H9 (cell line): Measurements from ENCODE around the gene ENHO. TPM values are rescaled to one million over a fixed set of nuclear protein-coding genes. Genes with fewer than 3 reads are reported as not detected.

Experiments used
- DNase-seq: peaks from one replicate; pipeline ENCODE4 v3.0.0-alpha.2; 2017
- H2AFZ ChIP-seq: one replicate; pipeline ENCODE4 v1.6.1; 2013; ENCODE audit warnings: mild to moderate bottlenecking, low read length, control low read depth, moderate library complexity
- H2AK5ac ChIP-seq: 2 replicates; pipeline ENCODE4 v1.6.1; 2013; ENCODE audit warnings: low read length, control low read depth, mixed read lengths; ENCODE audit not compliant: insufficient read length
- H2BK120ac ChIP-seq: one replicate; pipeline ENCODE4 v1.6.1; 2013; ENCODE audit warnings: low read depth, mild to moderate bottlenecking, low read length, control low read depth, inconsistent platforms; ENCODE audit not compliant: poor library complexity, severe bottlenecking
- H2BK12ac ChIP-seq: 2 replicates; pipeline ENCODE4 v1.6.1; 2013; ENCODE audit warnings: low read length, control low read depth, mixed read lengths, low read depth; ENCODE audit not compliant: insufficient read length
- H2BK15ac ChIP-seq: 2 replicates; pipeline ENCODE4 v1.6.1; 2013; ENCODE audit warnings: low read depth, low read length, control low read depth
- H2BK20ac ChIP-seq: one replicate; pipeline ENCODE4 v1.6.1; 2013; ENCODE audit warnings: low read depth, mild to moderate bottlenecking, low read length, control low read depth, inconsistent platforms; ENCODE audit not compliant: poor library complexity, severe bottlenecking
- H2BK5ac ChIP-seq: 2 replicates; pipeline ENCODE4 v1.6.1; 2013; ENCODE audit warnings: low read length, control low read depth, mixed read lengths; ENCODE audit not compliant: insufficient read length
- H3K14ac ChIP-seq: 2 replicates; pipeline ENCODE4 v1.6.1; 2013; ENCODE audit warnings: low read length, control low read depth; ENCODE audit not compliant: insufficient read depth
- H3K18ac ChIP-seq: 2 replicates; pipeline ENCODE4 v1.6.1; 2013; ENCODE audit warnings: low read depth, mild to moderate bottlenecking, mixed read lengths, low read length, control low read depth; ENCODE audit not compliant: insufficient read length
- H3K23ac ChIP-seq: 2 replicates; pipeline ENCODE4 v1.6.1; 2013; ENCODE audit warnings: low read length, control low read depth, mixed read lengths, low read depth; ENCODE audit not compliant: insufficient read length
- H3K23me2 ChIP-seq: 2 replicates; pipeline ENCODE4 v1.6.1; 2013; ENCODE audit warnings: low read depth, mild to moderate bottlenecking, mixed read lengths, low read length, control low read depth; ENCODE audit not compliant: insufficient read length, poor library complexity, severe bottlenecking
- H3K27ac ChIP-seq: 2 replicates; pipeline ENCODE4 v1.5.1; 2013; ENCODE audit warnings: low read length, control low read depth, mixed read lengths, low read depth; ENCODE audit not compliant: insufficient read length
- H3K27me3 ChIP-seq: 2 replicates; pipeline ENCODE4 v1.6.1; 2013; ENCODE audit warnings: low read length, control low read depth, inconsistent platforms; ENCODE audit not compliant: insufficient read depth
- H3K4ac ChIP-seq: 2 replicates; pipeline ENCODE4 v1.6.1; 2013; ENCODE audit warnings: low read depth, mild to moderate bottlenecking, control low read depth, inconsistent platforms, low read length, moderate library complexity
- H3K4me1 ChIP-seq: 2 replicates; pipeline ENCODE4 v1.6.1; 2013; ENCODE audit warnings: low read length, control low read depth, inconsistent platforms; ENCODE audit not compliant: insufficient read depth
- H3K4me2 ChIP-seq: 2 replicates; pipeline ENCODE4 v1.6.1; 2013; ENCODE audit warnings: low read length, control low read depth, mixed read lengths; ENCODE audit not compliant: insufficient read length, insufficient read depth
- H3K56ac ChIP-seq: 2 replicates; pipeline ENCODE4 v1.6.1; 2013; ENCODE audit warnings: low read depth, mild to moderate bottlenecking, mixed read lengths, low read length, control low read depth; ENCODE audit not compliant: insufficient read length
- H3K79me1 ChIP-seq: 2 replicates; pipeline ENCODE4 v1.6.1; 2013; ENCODE audit warnings: low read depth, mild to moderate bottlenecking, moderate library complexity, low read length, control low read depth, inconsistent platforms; ENCODE audit not compliant: insufficient read depth, poor library complexity, severe bottlenecking
- H3K79me2 ChIP-seq: 2 replicates; pipeline ENCODE4 v1.6.1; 2013; ENCODE audit warnings: low read length, control low read depth, inconsistent platforms; ENCODE audit not compliant: insufficient read depth
- H3K9ac ChIP-seq: 2 replicates; pipeline ENCODE4 v1.6.1; 2013; ENCODE audit warnings: low read length, control low read depth, mixed read lengths; ENCODE audit not compliant: insufficient read length; ENCODE audit errors: extremely low read depth
- H3K9me3 ChIP-seq: one replicate; pipeline ENCODE4 v1.6.1; 2013; ENCODE audit warnings: low read depth, low read length, inconsistent platforms; ENCODE audit not compliant: control insufficient read depth
- H3T11ph ChIP-seq: one replicate; pipeline ENCODE4 v1.6.1; 2013; ENCODE audit warnings: mild to moderate bottlenecking, low read length, control low read depth, inconsistent platforms
- H4K20me1 ChIP-seq: one replicate; pipeline ENCODE4 v1.6.1; 2013; ENCODE audit not compliant: control insufficient read depth, insufficient read length, insufficient read depth
- H4K5ac ChIP-seq: 2 replicates; pipeline ENCODE4 v1.6.1; 2013; ENCODE audit warnings: low read depth, mild to moderate bottlenecking, mixed read lengths, low read length, control low read depth; ENCODE audit not compliant: insufficient read length
- H4K8ac ChIP-seq: replicated peaks from 2 replicates; pipeline ENCODE4 v1.6.1; 2013; ENCODE audit warnings: low read length, control low read depth, mixed read lengths, low read depth; ENCODE audit not compliant: insufficient read length
- H4K91ac ChIP-seq: 2 replicates; pipeline ENCODE4 v1.6.1; 2013; ENCODE audit warnings: low read depth, mild to moderate bottlenecking, moderate library complexity, mixed read lengths, low read length, control low read depth; ENCODE audit not compliant: insufficient read length
- H3K27ac Mint-ChIP-seq, 3 experiments: 2 replicates in 2 of 3; 3 replicates in 1 of 3; pipeline ENCODE4 v1.8.0; 2020 to 2021; ENCODE audit warnings: mixed read lengths in 3 of 3, mild to moderate bottlenecking in 1 of 3, moderate library complexity in 1 of 3
- H3K27me3 Mint-ChIP-seq: 2 replicates; pipeline ENCODE4 v1.8.0; 2021; ENCODE audit warnings: low read depth, mild to moderate bottlenecking, moderate library complexity, mixed read lengths
- H3K36me3 Mint-ChIP-seq, 3 experiments: 2 replicates in 2 of 3; 3 replicates in 1 of 3; pipeline ENCODE4 v1.8.0; 2020 to 2021; ENCODE audit warnings: low read depth in 3 of 3, mixed read lengths in 3 of 3; ENCODE audit not compliant: insufficient read depth in 1 of 3
- H3K4me1 Mint-ChIP-seq, 2 experiments: 2 replicates each; pipeline ENCODE4 v1.8.0; 2020; ENCODE audit warnings: mixed read lengths in 2 of 2
- H3K4me3 Mint-ChIP-seq, 2 experiments: 2 replicates in 1 of 2; 3 replicates in 1 of 2; pipeline ENCODE4 v1.8.0; 2020 to 2021; ENCODE audit warnings: mild to moderate bottlenecking in 2 of 2, mixed read lengths in 2 of 2, moderate library complexity in 1 of 2
- H3K9me3 Mint-ChIP-seq, 2 experiments: 2 replicates in 1 of 2; 3 replicates in 1 of 2; pipeline ENCODE4 v1.8.0; 2020; ENCODE audit warnings: mild to moderate bottlenecking in 2 of 2, mixed read lengths in 2 of 2, moderate library complexity in 1 of 2
- WGBS: extraction: QIAGEN DNeasy Blood & Tissue Kit; methylation state at CpG from one replicate; pipeline ENCODE4 v1.1.7; 2013; ENCODE audit warnings: missing lambda C conversion rate, low lambda C conversion rate, mixed read lengths; ENCODE audit not compliant: insufficient read length; ENCODE audit errors: extremely low coverage; 5-methylcytosine and 5-hydroxymethylcytosine counted together
- total RNA-seq: library from RNA; stranded (reverse); gene quantifications from 2 replicates; pipeline ENCODE4 v1.2.1, GENCODE V29; 2021
- TF ChIP-seq, protein P1 (sequence below): fragments of 200-600 bp; sonication (generic); conservative IDR thresholded peaks from 3 replicates; pipeline ENCODE4 v1.8.0; 2021; ENCODE audit warnings: antibody characterized with exemption, mild to moderate bottlenecking

Gene ENHO
- total RNA-seq, 1 experiment from 2014 or later, result 14.5 TPM

DNA sequence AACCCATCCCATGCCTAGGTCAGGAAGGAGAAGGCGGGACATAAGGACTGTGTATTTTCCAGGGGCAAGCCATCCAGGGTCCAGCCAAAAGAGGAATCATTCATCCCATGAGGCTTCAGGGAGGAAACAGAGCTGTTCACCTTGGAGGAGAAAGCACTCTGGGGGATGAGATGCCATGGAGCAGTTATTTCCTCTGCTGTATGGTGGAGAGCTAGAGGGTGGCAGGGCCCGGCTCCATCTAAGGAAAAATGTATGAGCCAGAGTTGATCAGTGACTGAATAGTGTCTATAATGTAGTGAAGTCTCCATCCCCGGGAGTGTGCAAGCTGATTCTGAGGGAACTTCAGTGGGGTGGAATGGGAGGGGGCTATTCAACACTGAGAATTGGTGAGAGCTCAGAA lies 8.0 kb downstream of the ENHO start:
- TF ChIP-seq, protein P1, sequence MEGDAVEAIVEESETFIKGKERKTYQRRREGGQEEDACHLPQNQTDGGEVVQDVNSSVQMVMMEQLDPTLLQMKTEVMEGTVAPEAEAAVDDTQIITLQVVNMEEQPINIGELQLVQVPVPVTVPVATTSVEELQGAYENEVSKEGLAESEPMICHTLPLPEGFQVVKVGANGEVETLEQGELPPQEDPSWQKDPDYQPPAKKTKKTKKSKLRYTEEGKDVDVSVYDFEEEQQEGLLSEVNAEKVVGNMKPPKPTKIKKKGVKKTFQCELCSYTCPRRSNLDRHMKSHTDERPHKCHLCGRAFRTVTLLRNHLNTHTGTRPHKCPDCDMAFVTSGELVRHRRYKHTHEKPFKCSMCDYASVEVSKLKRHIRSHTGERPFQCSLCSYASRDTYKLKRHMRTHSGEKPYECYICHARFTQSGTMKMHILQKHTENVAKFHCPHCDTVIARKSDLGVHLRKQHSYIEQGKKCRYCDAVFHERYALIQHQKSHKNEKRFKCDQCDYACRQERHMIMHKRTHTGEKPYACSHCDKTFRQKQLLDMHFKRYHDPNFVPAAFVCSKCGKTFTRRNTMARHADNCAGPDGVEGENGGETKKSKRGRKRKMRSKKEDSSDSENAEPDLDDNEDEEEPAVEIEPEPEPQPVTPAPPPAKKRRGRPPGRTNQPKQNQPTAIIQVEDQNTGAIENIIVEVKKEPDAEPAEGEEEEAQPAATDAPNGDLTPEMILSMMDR, result no peak
- no peak overlapping the region for H2AFZ ChIP-seq
- no peak overlapping the region for H4K91ac ChIP-seq
- no peaks in the 10 kb centered on the region for H3K79me1 ChIP-seq
- H3K4me3 Mint-ChIP-seq, result no peak overlapping the region
- peaks cover 8% of the 10 kb centered on the region for H3K27me3 Mint-ChIP-seq
- no peak overlapping the region for H2BK120ac ChIP-seq
- H3K23ac ChIP-seq, result no peak overlapping the region
- no peak overlapping the region for H2BK20ac ChIP-seq
- no peak overlapping the region for H2BK15ac ChIP-seq
- H3K4me1 ChIP-seq, result peaks cover 19% of the 10 kb centered on the region; the same call in 1 of the 2 replicates
- H3K4me1 Mint-ChIP-seq, result peaks cover 36 to 41% of the 10 kb centered on the region in 2 experiments
- no peaks in the 10 kb centered on the region for H3K9me3 Mint-ChIP-seq
- no peak overlapping the region for H2BK5ac ChIP-seq
- no peak overlapping the region for H3K4ac ChIP-seq
- H3K27me3 ChIP-seq, result no peaks in the 10 kb centered on the region
- H3K14ac ChIP-seq, result no peak overlapping the region
- H2AK5ac ChIP-seq, result no peak overlapping the region
- WGBS, result no CpG with 5 or more reads among the region's 3 CpGs
- no peak overlapping the region for H2BK12ac ChIP-seq
- H3K9me3 ChIP-seq, result no peaks in the 10 kb centered on the region
- H3K27ac Mint-ChIP-seq, result no peak overlapping the region
- DNase-seq, result no peak
- H3K9ac ChIP-seq, result no peak overlapping the region
- H3K56ac ChIP-seq, result no peak overlapping the region
- H3T11ph ChIP-seq, result no peak overlapping the region
- H3K36me3 Mint-ChIP-seq, result no peaks in the 10 kb centered on the region
- H4K5ac ChIP-seq, result no peak overlapping the region
- H3K18ac ChIP-seq, result no peak overlapping the region
- H3K4me2 ChIP-seq, result no peak overlapping the region
- H3K27ac ChIP-seq, result no peak overlapping the region
- H3K23me2 ChIP-seq, result no peaks in the 10 kb centered on the region
- H3K79me2 ChIP-seq, result no peaks in the 10 kb centered on the region
- H4K8ac ChIP-seq, result no peak overlapping the region
- H4K20me1 ChIP-seq, result no peaks in the 10 kb centered on the region
